PC-9 (cell line): ENCODE results near the gene DYRK3. TPM values are rescaled to one million over a fixed set of nuclear protein-coding genes. Genes with fewer than 3 reads are reported as not detected.
A peak's percentile ranks its signal among the peaks of the same experiment; 100 is the strongest.

Experiments used
- BruUV-seq: library from RNA; stranded (reverse); fragments of 400-500 nt; replicated peaks from 2 replicates; lab custom pipeline; 2021; lab: Mats Ljungman, UMichigan
- CTCF ChIA-PET: fragments of 300-600 bp; sonication (Branson Sonifier 250); formaldehyde crosslinking; loops from one replicate; lab custom pipeline; 2022; ENCODE audit warnings: antibody characterized with exemption; lab: Charles Lee
- POLR2A ChIA-PET: fragments of 300-600 bp; sonication (Branson Sonifier 250); formaldehyde crosslinking; loops from one replicate; lab custom pipeline; 2022; ENCODE audit warnings: antibody characterized with exemption; ENCODE audit not compliant: unreplicated experiment; lab: Charles Lee
- DNase-seq, 2 experiments: peaks; one replicate each; pipeline versions ENCODE4 v3.0.0 to v3.0.0-alpha.2; 2015 to 2022; ENCODE audit warnings: mixed read lengths in 1 of 2
- H2AFZ ChIP-seq: fragments of 200-600 bp; sonication (generic); 2 replicates; pipeline ENCODE4 v1.8.1; 2017; ENCODE audit warnings: antibody characterized with exemption
- H3F3A ChIP-seq: fragments of 200-600 bp; sonication (generic); 2 replicates; pipeline ENCODE4 v1.8.1; 2017; ENCODE audit warnings: antibody characterized with exemption, mild to moderate bottlenecking, low read depth; ENCODE audit not compliant: insufficient read depth
- H3K27ac ChIP-seq: fragments of 200-600 bp; sonication (generic); 2 replicates; pipeline ENCODE4 v1.6.1; 2016; ENCODE audit warnings: mixed run types
- H3K27me3 ChIP-seq: fragments of 200-600 bp; sonication (generic); 2 replicates; pipeline ENCODE4 v1.6.1; 2016; ENCODE audit warnings: low read depth, mixed run types; ENCODE audit not compliant: insufficient read depth
- H3K36me3 ChIP-seq: fragments of 200-600 bp; sonication (generic); 2 replicates; pipeline ENCODE4 v1.6.1; 2016; ENCODE audit warnings: low read depth, mixed run types
- H3K4me1 ChIP-seq: fragments of 200-600 bp; sonication (generic); replicated peaks from 2 replicates; pipeline ENCODE4 v1.6.1; 2016; ENCODE audit warnings: mixed run types; ENCODE audit not compliant: insufficient read depth
- H3K4me2 ChIP-seq: fragments of 200-600 bp; sonication (generic); 2 replicates; pipeline ENCODE4 v1.6.1; 2017; ENCODE audit warnings: mixed run types
- H3K4me3 ChIP-seq: fragments of 200-600 bp; sonication (generic); 2 replicates; pipeline ENCODE4 v1.6.1; 2016; ENCODE audit warnings: mixed run types
- H3K79me2 ChIP-seq: fragments of 200-600 bp; sonication (generic); 2 replicates; pipeline ENCODE4 v1.6.1; 2017; ENCODE audit warnings: low read depth, mixed run types
- H3K9me2 ChIP-seq: fragments of 200-600 bp; sonication (generic); 2 replicates; pipeline ENCODE4 v1.8.1; 2017; ENCODE audit warnings: mild to moderate bottlenecking; ENCODE audit not compliant: insufficient read depth
- H3K9me3 ChIP-seq: fragments of 200-600 bp; sonication (generic); 2 replicates; pipeline ENCODE4 v1.8.1; 2016; ENCODE audit warnings: low read depth; ENCODE audit not compliant: insufficient read depth
- H4K20me1 ChIP-seq: fragments of 200-600 bp; sonication (generic); 2 replicates; pipeline ENCODE4 v1.8.1; 2017; ENCODE audit not compliant: insufficient read depth
- EZH2 ChIP-seq: fragments of 200-600 bp; sonication (generic); IDR thresholded peaks from 2 replicates; pipeline ENCODE4 v1.8.0; 2017; ENCODE audit warnings: antibody characterized with exemption, low read depth
- intact Hi-C: fragments of 100-400 bp; cut with micrococcal nuclease; formaldehyde crosslinking; loops from one replicate; pipeline ENCODE4 v1.10.0; 2022; ENCODE audit not compliant: unreplicated experiment
- total RNA-seq: library from RNA; stranded (reverse); gene quantifications from 2 replicates; pipeline ENCODE4 v1.2.3, GENCODE V29; 2021
- TF ChIP-seq, protein P1 (sequence below): fragments of 200-600 bp; sonication (generic); conservative IDR thresholded peaks from 2 replicates; pipeline ENCODE4 v1.6.1; 2017; ENCODE audit warnings: mixed run types, antibody characterized with exemption, mild to moderate bottlenecking, moderate library complexity

DYRK3 gene
- total RNA-seq, 1 experiment from 2014 or later: 3.3 TPM

DNA sequence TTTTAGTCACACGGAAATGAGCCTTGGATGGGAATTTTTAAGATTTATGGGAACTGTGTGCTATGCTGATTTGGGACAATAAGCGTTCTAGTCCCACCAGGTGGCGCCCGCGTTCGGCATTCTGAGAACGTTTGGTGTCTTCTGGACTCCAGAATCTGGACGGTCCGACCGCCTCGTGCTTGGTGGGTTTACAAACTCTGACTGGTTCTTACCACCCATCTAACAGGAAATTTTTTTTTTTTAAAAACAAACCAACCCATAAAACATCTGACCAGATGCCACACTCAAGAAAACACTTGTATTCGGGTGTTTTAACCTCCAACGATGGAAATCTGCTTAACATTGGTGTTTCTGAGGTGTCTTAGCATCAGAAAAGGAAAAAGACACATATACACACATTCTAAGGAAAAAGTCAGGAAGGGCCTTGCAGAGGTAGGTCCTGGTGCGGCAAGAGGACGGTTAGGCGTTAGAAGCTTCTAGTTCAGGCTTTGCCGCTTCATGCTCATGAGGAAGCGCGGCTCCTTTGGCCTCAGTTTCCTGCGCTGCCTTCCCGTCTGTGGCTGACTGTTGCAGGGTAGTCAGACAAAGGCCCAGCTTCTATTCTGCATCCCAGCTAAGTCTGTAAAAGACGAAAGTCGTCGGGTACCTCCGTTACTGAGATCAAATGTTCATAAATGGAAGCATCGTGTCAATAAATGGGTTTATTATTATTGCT, 814 bp upstream of the DYRK3 start:
- Histone ChIP-seq H3K9me3 (no peaks in the 10 kb centered on the region), H3K4me1 (peaks cover 10% of the 10 kb centered on the region), H3F3A (peaks cover 13% of the 10 kb centered on the region; the same call in 1 of the 2 replicates), H3K36me3 (no peaks in the 10 kb centered on the region), H3K27ac (no peak overlapping the region), H3K4me3 (peak overlapping the region; percentile 80; the same call in 1 of the 2 replicates), H2AFZ (peak overlapping the region; percentile 94), H3K27me3 (no peaks in the 10 kb centered on the region), H3K79me2 (no peaks in the 10 kb centered on the region), H3K9me2 (no peaks in the 10 kb centered on the region), H3K4me2 (peak overlapping the region; percentile 93), H4K20me1 (no peaks in the 10 kb centered on the region)
- POLR2A ChIA-PET: interaction anchor here (0.7 to 1.1 kb wide), 3 partner anchors 154 to 445 kb away, joined by 3 read pairs; partner anchors contain the start of gene C1orf116
- peak; percentile 55 to 75 for DNase-seq
- CTCF ChIA-PET: interaction anchor here (0.6 to 2.0 kb wide), 7 partner anchors 15 to 278 kb away, joined by 3 to 12 read pairs (median 6); partner anchors contain the start of gene EIF2D
- no peak for TF ChIP-seq EZH2
- TF ChIP-seq, protein P1, sequence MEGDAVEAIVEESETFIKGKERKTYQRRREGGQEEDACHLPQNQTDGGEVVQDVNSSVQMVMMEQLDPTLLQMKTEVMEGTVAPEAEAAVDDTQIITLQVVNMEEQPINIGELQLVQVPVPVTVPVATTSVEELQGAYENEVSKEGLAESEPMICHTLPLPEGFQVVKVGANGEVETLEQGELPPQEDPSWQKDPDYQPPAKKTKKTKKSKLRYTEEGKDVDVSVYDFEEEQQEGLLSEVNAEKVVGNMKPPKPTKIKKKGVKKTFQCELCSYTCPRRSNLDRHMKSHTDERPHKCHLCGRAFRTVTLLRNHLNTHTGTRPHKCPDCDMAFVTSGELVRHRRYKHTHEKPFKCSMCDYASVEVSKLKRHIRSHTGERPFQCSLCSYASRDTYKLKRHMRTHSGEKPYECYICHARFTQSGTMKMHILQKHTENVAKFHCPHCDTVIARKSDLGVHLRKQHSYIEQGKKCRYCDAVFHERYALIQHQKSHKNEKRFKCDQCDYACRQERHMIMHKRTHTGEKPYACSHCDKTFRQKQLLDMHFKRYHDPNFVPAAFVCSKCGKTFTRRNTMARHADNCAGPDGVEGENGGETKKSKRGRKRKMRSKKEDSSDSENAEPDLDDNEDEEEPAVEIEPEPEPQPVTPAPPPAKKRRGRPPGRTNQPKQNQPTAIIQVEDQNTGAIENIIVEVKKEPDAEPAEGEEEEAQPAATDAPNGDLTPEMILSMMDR: peak; percentile 90
- intact Hi-C loops: loop anchor here (1.0 to 10.0 kb wide), 8 partner anchors 30 to 863 kb away; partner anchors contain the start of genes CR1, PFKFB2 and YOD1
- BruUV-seq: TSS peak; percentile 97

DNA sequence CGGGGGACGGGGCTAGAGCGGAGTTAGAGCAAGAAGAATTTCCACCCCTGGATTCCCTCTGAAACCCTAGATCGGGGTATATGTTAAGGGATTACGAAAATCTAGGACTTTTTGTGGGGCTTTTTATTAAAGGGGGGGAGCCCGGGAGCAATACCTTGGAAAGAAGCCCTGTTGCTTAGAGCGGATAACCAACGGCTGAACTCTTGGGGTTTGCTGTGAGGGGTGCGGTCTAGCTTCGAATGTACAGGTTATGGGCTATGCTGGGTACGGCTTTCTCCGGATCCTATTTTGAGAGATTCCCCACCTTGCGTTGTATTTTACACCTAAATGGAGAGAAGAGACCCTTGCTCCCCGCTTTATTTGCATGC, 626 bp downstream of the DYRK3 start:
- CTCF ChIA-PET: interaction anchor here (0.6 to 2.0 kb wide), 6 partner anchors 24 to 1328 kb away, joined by 4 to 12 read pairs (median 4); partner anchors contain the start of genes EIF2D and PFKFB2
- Histone ChIP-seq H2AFZ (peak overlapping the region; percentile 94), H3K4me2 (peak overlapping the region; percentile 93), H3K27me3 (no peaks in the 10 kb centered on the region), H3K79me2 (no peaks in the 10 kb centered on the region), H3K9me2 (no peaks in the 10 kb centered on the region), H3F3A (peaks cover 13% of the 10 kb centered on the region; the same call in 1 of the 2 replicates), H4K20me1 (no peaks in the 10 kb centered on the region), H3K27ac (no peak overlapping the region), H3K4me1 (peaks cover 10% of the 10 kb centered on the region), H3K9me3 (no peaks in the 10 kb centered on the region), H3K36me3 (no peaks in the 10 kb centered on the region), H3K4me3 (peak overlapping the region; percentile 80)
- DNase-seq: no peak
- no TSS peak for BruUV-seq
- TF ChIP-seq, protein P1: no peak
- TF ChIP-seq EZH2: no peak
- intact Hi-C loops: loop anchor here (2.0 to 10.0 kb wide), 4 partner anchors 91 to 419 kb away; partner anchors contain the start of genes PFKFB2 and YOD1
- POLR2A ChIA-PET: interaction anchor here (0.6 to 1.1 kb wide), 2 partner anchors 53 to 397 kb away, joined by 3 to 4 read pairs; partner anchors contain the start of gene C1orf116

DNA sequence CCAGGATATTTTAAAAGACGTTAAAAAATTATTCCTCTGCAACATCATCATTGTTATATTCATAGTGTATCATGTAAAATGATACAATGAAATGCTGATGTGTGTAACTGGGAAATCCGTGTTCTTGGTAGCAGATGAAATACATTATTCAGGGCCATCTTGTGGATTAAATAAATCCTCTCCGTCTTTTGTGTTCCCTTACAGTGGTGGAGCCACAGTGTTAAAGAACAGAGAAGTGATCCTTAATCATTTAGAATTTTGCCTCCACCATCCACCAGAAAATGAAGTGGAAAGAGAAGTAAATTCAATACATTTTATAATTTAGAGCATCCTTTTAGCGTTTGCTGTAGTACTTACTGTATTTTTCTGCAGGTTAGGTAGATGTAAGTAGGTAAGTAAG, 1.3 kb downstream of the DYRK3 start:
- CTCF ChIA-PET: interaction anchor here (0.7 kb wide), 1 partner anchor 515 kb away, joined by 3 read pairs; no protein-coding TSS in a partner anchor
- Histone ChIP-seq H3K9me3 (no peaks in the 10 kb centered on the region), H3K4me1 (peaks cover 10% of the 10 kb centered on the region), H3K36me3 (no peaks in the 10 kb centered on the region), H3K27ac (no peak overlapping the region), H3K27me3 (no peaks in the 10 kb centered on the region), H3K79me2 (no peaks in the 10 kb centered on the region), H3K9me2 (no peaks in the 10 kb centered on the region), H2AFZ (no peak overlapping the region), H3F3A (peaks cover 13% of the 10 kb centered on the region; the same call in 1 of the 2 replicates), H3K4me2 (no peak overlapping the region), H3K4me3 (no peak overlapping the region), H4K20me1 (no peaks in the 10 kb centered on the region)
- intact Hi-C loops: loop anchor here (5.0 to 10.0 kb wide), 3 partner anchors 91 to 418 kb away; partner anchors contain the start of genes PFKFB2 and YOD1
- TF ChIP-seq, protein P1: no peak
- no peak for TF ChIP-seq EZH2
- no peak for DNase-seq
- POLR2A ChIA-PET: no interaction called here
- no TSS peak for BruUV-seq
